ENCODE data around the gene BCAR3. TPM values are rescaled to one million over a fixed set of nuclear protein-coding genes. Genes with fewer than 3 reads are reported as not detected.

BCAR3 gene
- total and polyA plus RNA-seq, 7 experiments from 2014 or later: 0.22 to 1.7 (median 0.84) TPM

DNA sequence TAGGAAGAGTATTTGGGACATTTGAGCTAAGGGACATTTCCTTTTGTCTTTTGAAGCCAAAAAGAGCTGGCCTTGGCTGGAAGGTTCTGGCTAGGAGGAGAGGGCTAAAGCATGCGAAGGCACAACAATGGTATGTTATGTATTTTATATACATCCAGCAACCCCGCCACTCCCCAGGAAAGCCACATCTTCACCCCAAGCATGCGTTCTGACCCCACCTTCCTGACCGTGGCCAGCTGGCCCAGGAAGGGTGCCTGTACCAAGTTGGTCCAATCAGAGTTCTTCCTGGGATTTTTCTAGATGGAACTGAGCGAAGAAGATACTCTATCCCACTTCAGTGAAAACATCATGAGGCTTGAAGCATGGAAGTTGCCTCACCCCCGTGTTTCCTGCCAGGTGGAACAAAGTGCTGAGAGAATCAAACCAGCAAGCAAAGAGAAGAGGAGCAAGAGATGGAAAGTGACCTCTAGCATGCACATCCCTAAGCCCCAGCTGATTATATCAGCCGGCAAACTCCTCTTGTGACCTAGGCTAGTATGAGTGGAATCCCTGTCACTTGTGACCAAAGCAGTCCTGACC, 82.7 kb downstream of the BCAR3 start:
- H3K4me1 Mint-ChIP-seq: no peaks in the 10 kb centered on the region
- no peak overlapping the region for H3K27ac Mint-ChIP-seq
- intact Hi-C loops (cut with micrococcal nuclease): no loop called here
- Histone ChIP-seq H3K27ac (ENCODE audit: low read depth, low read length) (no peak overlapping the region), H3K36me3 (ENCODE audit: control insufficient read depth in 2 of 3, insufficient read depth in 3 of 3, low read length in 3 of 3) (no peaks in the 10 kb centered on the region), H3K9me3 (ENCODE audit: control insufficient read depth in 2 of 3, low read length in 3 of 3) (no peaks in the 10 kb centered on the region), H3K27me3 (ENCODE audit: control insufficient read depth in 2 of 2, insufficient read depth in 2 of 2, low read length in 2 of 2) (no peaks in the 10 kb centered on the region), H3K4me1 (ENCODE audit: control insufficient read depth in 2 of 2, insufficient read depth in 2 of 2, low read length in 2 of 2) (no peaks in the 10 kb centered on the region), H3K4me3 (ENCODE audit: low read length) (no peak overlapping the region)
- H3K36me3 Mint-ChIP-seq: no peaks in the 10 kb centered on the region
- peaks cover 0 to 34% (median 4%) of the 10 kb centered on the region in 5 donors for H3K27me3 Mint-ChIP-seq
- ChIA-PET CTCF (no interaction called here), POLR2A (no interaction called here)
- no peak overlapping the region for H3K4me3 Mint-ChIP-seq
- DNase-seq: no peak
- no peak for ATAC-seq
- H3K9me3 Mint-ChIP-seq: no peaks in the 10 kb centered on the region

DNA sequence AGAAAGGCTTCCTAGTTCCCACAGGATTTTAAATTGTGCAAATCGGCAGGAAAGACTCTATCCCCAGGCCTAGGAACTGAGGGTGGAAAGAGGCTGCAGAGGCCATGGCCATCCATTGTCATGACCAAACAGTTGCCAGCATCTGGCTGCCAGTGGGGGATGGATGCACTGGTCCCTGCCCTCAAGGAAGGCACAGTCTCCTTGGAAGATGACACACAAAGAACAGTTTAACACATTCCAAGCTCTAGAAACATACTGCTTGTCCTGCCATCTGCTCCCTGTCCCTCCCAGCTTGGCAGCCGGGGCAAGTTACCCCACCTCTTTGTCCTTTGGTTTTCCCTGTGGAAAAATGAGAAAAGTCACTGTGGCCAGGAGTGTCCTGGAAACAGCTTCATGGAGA, 83.2 kb downstream of the BCAR3 start:
- intact Hi-C loops (cut with micrococcal nuclease): no loop called here
- no peaks in the 10 kb centered on the region for H3K9me3 Mint-ChIP-seq
- Histone ChIP-seq H3K4me3 (ENCODE audit: low read length) (no peak overlapping the region), H3K36me3 (ENCODE audit: control insufficient read depth in 2 of 3, insufficient read depth in 3 of 3, low read length in 3 of 3) (no peaks in the 10 kb centered on the region), H3K9me3 (ENCODE audit: control insufficient read depth in 2 of 3, low read length in 3 of 3) (no peaks in the 10 kb centered on the region), H3K27ac (ENCODE audit: low read depth, low read length) (no peak overlapping the region), H3K27me3 (ENCODE audit: control insufficient read depth in 2 of 2, insufficient read depth in 2 of 2, low read length in 2 of 2) (no peaks in the 10 kb centered on the region), H3K4me1 (ENCODE audit: control insufficient read depth in 2 of 2, insufficient read depth in 2 of 2, low read length in 2 of 2) (no peaks in the 10 kb centered on the region)
- H3K4me1 Mint-ChIP-seq: no peaks in the 10 kb centered on the region
- CTCF ChIA-PET: no interaction called here
- H3K36me3 Mint-ChIP-seq: no peaks in the 10 kb centered on the region
- POLR2A ChIA-PET: no interaction called here
- DNase-seq (no peak), ATAC-seq (no peak)
- peaks cover 0 to 34% (median 4%) of the 10 kb centered on the region in 5 donors for H3K27me3 Mint-ChIP-seq
- no peak overlapping the region for H3K4me3 Mint-ChIP-seq
- H3K27ac Mint-ChIP-seq: no peak overlapping the region

DNA sequence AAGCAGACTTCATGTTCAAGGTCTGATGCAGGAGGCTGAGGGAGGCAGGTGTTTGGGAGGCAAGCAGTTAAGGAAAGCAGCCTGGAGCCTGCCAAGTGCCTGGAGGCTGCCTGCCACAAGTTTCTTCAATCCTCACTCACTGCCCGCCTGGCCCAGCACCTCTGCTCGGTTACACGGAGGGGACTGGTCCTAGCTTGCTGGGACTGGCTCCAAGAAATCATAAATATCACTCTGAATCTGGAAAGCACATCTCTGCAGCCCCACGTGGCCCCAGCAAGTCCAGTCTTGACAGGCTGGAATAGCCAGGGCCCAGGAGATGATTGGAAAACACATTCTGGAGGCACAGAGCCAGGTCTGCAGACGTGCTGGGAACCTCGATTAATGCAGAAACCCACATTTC, 83.9 kb downstream of the BCAR3 start:
- no peak overlapping the region for H3K4me3 Mint-ChIP-seq
- H3K9me3 Mint-ChIP-seq: no peaks in the 10 kb centered on the region
- H3K4me3 ChIP-seq (ENCODE audit: low read length): no peak overlapping the region
- intact Hi-C loops (cut with micrococcal nuclease): no loop called here
- H3K27ac ChIP-seq (ENCODE audit: low read depth, low read length): no peak overlapping the region
- no peaks in the 10 kb centered on the region for H3K9me3 ChIP-seq (ENCODE audit: control insufficient read depth in 2 of 3, low read length in 3 of 3)
- H3K36me3 Mint-ChIP-seq: no peaks in the 10 kb centered on the region
- H3K27me3 Mint-ChIP-seq: peaks cover 0 to 34% (median 4%) of the 10 kb centered on the region in 5 donors
- no peaks in the 10 kb centered on the region for H3K4me1 ChIP-seq (ENCODE audit: control insufficient read depth in 2 of 2, insufficient read depth in 2 of 2, low read length in 2 of 2)
- no peaks in the 10 kb centered on the region for H3K36me3 ChIP-seq (ENCODE audit: control insufficient read depth in 2 of 3, insufficient read depth in 3 of 3, low read length in 3 of 3)
- no peak for DNase-seq
- no peaks in the 10 kb centered on the region for H3K4me1 Mint-ChIP-seq
- ATAC-seq: no peak
- CTCF ChIA-PET: no interaction called here
- POLR2A ChIA-PET: no interaction called here
- H3K27ac Mint-ChIP-seq: no peak overlapping the region
- no peaks in the 10 kb centered on the region for H3K27me3 ChIP-seq (ENCODE audit: control insufficient read depth in 2 of 2, insufficient read depth in 2 of 2, low read length in 2 of 2)

DNA sequence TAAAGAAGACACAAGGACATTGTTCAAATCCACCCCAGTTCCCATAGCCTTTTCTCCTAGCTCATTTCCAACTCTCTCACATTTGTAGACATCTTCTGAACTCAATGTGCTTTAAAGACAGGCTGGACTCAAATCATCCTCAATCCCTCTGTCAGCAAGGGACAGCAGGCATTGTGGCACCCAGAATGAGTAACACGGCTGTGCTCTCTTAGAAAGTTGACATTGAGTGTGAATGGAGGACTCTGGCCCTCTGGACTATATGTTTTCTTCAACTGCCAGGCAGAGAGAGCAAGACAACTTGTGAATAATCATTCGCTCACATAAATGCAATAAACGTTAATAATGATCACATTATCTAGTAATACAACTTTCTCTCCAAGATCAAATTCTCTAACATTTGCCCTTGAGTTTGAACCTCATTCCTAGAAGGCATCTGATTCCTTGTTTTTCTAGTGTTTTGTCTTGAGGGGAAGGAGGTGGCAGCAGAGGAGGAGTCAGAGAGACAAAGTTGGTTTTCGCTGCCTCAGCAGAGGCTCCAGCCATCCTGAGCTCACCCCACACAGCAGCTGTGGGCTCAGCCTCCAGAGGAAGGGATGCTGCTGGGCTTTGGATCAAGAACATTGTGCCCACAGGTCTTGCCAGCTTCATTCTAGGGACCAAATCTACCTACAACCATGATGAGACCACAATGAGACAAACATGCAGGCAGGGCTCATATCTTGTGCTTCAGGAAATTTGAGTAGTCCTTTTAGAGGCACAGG, 85.1 kb downstream of the BCAR3 start:
- no peak for DNase-seq
- Mint-ChIP-seq H3K36me3 (no peaks in the 10 kb centered on the region), H3K27me3 (peaks cover 0 to 36% (median 5%) of the 10 kb centered on the region in 5 donors), H3K4me1 (peaks cover 2 to 7% (median 6%) of the 10 kb centered on the region in 7 donors), H3K27ac (no peak overlapping the region), H3K9me3 (no peaks in the 10 kb centered on the region), H3K4me3 (no peak overlapping the region)
- H3K9me3 ChIP-seq (ENCODE audit: control insufficient read depth in 2 of 3, low read length in 3 of 3): no peaks in the 10 kb centered on the region
- CTCF ChIA-PET: no interaction called here
- no peaks in the 10 kb centered on the region for H3K4me1 ChIP-seq (ENCODE audit: control insufficient read depth in 2 of 2, insufficient read depth in 2 of 2, low read length in 2 of 2)
- intact Hi-C loops (cut with micrococcal nuclease): no loop called here
- no peak overlapping the region for H3K27ac ChIP-seq (ENCODE audit: low read depth, low read length)
- POLR2A ChIA-PET: no interaction called here
- no peak overlapping the region for H3K4me3 ChIP-seq (ENCODE audit: low read length)
- no peaks in the 10 kb centered on the region for H3K27me3 ChIP-seq (ENCODE audit: control insufficient read depth in 2 of 2, insufficient read depth in 2 of 2, low read length in 2 of 2)
- ATAC-seq: no peak
- H3K36me3 ChIP-seq (ENCODE audit: control insufficient read depth in 2 of 3, insufficient read depth in 3 of 3, low read length in 3 of 3): no peaks in the 10 kb centered on the region

DNA sequence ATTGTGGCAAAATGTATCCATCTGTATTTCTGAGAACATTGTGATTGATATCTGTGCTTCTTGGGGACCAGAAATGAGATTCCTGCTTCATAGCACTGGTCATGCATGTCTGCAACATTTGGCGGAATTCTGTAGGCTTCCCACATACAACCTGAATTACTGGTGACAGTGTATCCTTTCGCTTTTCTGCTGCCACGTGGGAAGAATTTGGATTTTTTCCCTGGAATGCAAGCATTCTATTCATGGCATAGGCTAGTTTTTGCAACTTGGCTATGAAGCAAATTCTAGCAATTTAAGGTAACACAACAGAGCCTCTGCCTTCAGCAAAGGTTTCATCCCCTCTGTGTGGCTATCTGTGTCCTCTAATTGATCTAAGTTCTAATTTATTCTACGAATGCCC, 85.9 kb downstream of the BCAR3 start:
- no peak overlapping the region for H3K27ac ChIP-seq (ENCODE audit: low read depth, low read length)
- CTCF ChIA-PET: no interaction called here

DNA sequence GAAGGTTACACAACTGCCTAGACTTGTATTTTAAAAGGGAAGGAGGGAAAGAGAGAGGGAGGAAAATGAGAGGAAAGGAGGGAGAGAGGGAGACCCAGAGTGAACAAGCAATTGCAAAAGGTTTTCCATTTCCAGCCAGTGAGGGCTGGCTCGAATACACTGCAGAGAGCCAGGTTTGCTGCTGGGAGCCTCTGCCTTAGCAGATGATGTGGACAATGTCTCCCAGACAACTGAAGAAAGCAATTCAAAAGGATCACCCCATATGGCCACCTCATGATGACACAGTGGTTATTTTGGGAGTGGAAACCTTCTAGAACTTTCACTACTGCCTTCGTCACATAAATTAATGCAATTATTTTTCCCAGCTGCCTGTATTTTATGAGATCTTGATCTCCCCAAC, 86.4 kb downstream of the BCAR3 start:
- H3K27ac ChIP-seq (ENCODE audit: low read depth, low read length): no peak overlapping the region
- DNase-seq: no peak
- intact Hi-C loops (cut with micrococcal nuclease): no loop called here
- H3K27ac Mint-ChIP-seq: no peak overlapping the region
- no peaks in the 10 kb centered on the region for H3K36me3 Mint-ChIP-seq
- no peak overlapping the region for H3K4me3 ChIP-seq (ENCODE audit: low read length)
- no peaks in the 10 kb centered on the region for H3K36me3 ChIP-seq (ENCODE audit: control insufficient read depth in 2 of 3, insufficient read depth in 3 of 3, low read length in 3 of 3)
- no peaks in the 10 kb centered on the region for H3K9me3 ChIP-seq (ENCODE audit: control insufficient read depth in 2 of 3, low read length in 3 of 3)
- H3K9me3 Mint-ChIP-seq: no peaks in the 10 kb centered on the region
- POLR2A ChIA-PET: no interaction called here
- no peak overlapping the region for H3K4me3 Mint-ChIP-seq
- H3K27me3 Mint-ChIP-seq: peaks cover 0 to 35% (median 5%) of the 10 kb centered on the region in 5 donors
- H3K4me1 ChIP-seq (ENCODE audit: control insufficient read depth in 2 of 2, insufficient read depth in 2 of 2, low read length in 2 of 2): no peaks in the 10 kb centered on the region
- no peak for ATAC-seq
- no peaks in the 10 kb centered on the region for H3K27me3 ChIP-seq (ENCODE audit: control insufficient read depth in 2 of 2, insufficient read depth in 2 of 2, low read length in 2 of 2)
- peaks cover 2 to 17% (median 10%) of the 10 kb centered on the region in 7 donors for H3K4me1 Mint-ChIP-seq
- CTCF ChIA-PET: interaction anchor here (0.6 kb wide), 1 partner anchor 1212 kb away, joined by 4 read pairs; no protein-coding TSS in a partner anchor

More for the DNA sequence above, 85.9 kb downstream of the BCAR3 start:
- Histone ChIP-seq H3K4me3 (ENCODE audit: low read length) (no peak overlapping the region), H3K36me3 (ENCODE audit: control insufficient read depth in 2 of 3, insufficient read depth in 3 of 3, low read length in 3 of 3) (no peaks in the 10 kb centered on the region), H3K9me3 (ENCODE audit: control insufficient read depth in 2 of 3, low read length in 3 of 3) (no peaks in the 10 kb centered on the region), H3K27me3 (ENCODE audit: control insufficient read depth in 2 of 2, insufficient read depth in 2 of 2, low read length in 2 of 2) (no peaks in the 10 kb centered on the region), H3K4me1 (ENCODE audit: control insufficient read depth in 2 of 2, insufficient read depth in 2 of 2, low read length in 2 of 2) (no peaks in the 10 kb centered on the region)
- Mint-ChIP-seq H3K4me3 (no peak overlapping the region), H3K27ac (no peak overlapping the region), H3K27me3 (peaks cover 0 to 35% (median 5%) of the 10 kb centered on the region in 5 donors), H3K4me1 (peaks cover 2 to 12% (median 10%) of the 10 kb centered on the region in 7 donors), H3K9me3 (no peaks in the 10 kb centered on the region), H3K36me3 (no peaks in the 10 kb centered on the region)
- intact Hi-C loops (cut with micrococcal nuclease): no loop called here
- ATAC-seq: no peak
- POLR2A ChIA-PET: no interaction called here
- no peak for DNase-seq

DNA sequence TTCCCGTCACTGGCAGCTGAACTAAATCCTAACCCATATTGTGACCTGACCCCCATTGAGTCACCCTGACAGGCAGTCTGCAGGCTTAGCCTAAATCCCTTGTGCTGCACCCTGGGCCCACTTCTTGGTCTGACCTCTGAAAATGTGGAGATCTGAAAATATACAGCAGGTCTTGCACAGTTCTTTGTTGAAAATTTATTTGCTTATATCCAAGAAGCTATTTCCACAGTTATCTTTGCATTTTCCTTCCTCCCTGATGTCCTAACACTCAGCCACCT, 87.1 kb downstream of the BCAR3 start:
- Mint-ChIP-seq H3K4me1 (peaks cover 2 to 19% (median 10%) of the 10 kb centered on the region in 7 donors), H3K27me3 (peaks cover 0 to 35% (median 5%) of the 10 kb centered on the region in 5 donors), H3K27ac (no peak overlapping the region), H3K36me3 (no peaks in the 10 kb centered on the region), H3K9me3 (no peaks in the 10 kb centered on the region), H3K4me3 (no peak overlapping the region)
- intact Hi-C loops (cut with micrococcal nuclease): no loop called here
- Histone ChIP-seq H3K27me3 (ENCODE audit: control insufficient read depth in 2 of 2, insufficient read depth in 2 of 2, low read length in 2 of 2) (no peaks in the 10 kb centered on the region), H3K27ac (ENCODE audit: low read depth, low read length) (no peak overlapping the region), H3K4me3 (ENCODE audit: low read length) (no peak overlapping the region), H3K36me3 (ENCODE audit: control insufficient read depth in 2 of 3, insufficient read depth in 3 of 3, low read length in 3 of 3) (no peaks in the 10 kb centered on the region), H3K9me3 (ENCODE audit: control insufficient read depth in 2 of 3, low read length in 3 of 3) (no peaks in the 10 kb centered on the region), H3K4me1 (ENCODE audit: control insufficient read depth in 2 of 2, insufficient read depth in 2 of 2, low read length in 2 of 2) (no peaks in the 10 kb centered on the region)
- DNase-seq (no peak), ATAC-seq (no peak)
- CTCF ChIA-PET: no interaction called here
- POLR2A ChIA-PET: no interaction called here

Measured in naive thymus-derived CD4-positive, alpha-beta T cell (primary cell).